Measurements from ENCODE around the gene GSTO2.
"Not testable (repeated sequence)": the region's sequence is repeated elsewhere in the genome, so short reads cannot be mapped to it uniquely, and the experiment has no call there.

Gene GSTO2

DNA sequence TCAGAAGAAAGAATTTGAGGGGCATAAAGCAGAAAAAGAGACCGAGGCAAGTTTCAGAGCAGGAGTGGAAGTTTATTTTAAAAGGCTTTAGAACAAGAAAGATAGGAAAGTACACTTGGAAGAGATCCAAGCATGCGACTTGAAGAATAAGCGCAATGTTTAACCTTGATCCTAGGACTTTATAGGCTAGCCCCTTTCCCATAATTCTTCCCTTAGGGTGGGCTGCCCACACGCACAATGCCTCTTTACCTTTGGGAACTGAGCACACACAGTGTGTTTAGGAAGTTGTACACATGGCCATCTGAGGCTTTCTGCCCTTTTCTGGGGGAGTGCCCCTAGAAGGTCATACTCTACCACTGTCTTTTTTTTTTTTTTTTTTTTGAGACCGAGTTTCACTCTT lies 25.5 kb upstream of the GSTO2 start:
- no peaks in the 10 kb centered on the region for H3K9me3 ChIP-seq (ENCODE audit: control insufficient read depth, low read length)
- H3K4me3 ChIP-seq (ENCODE audit: low read length), result no peak overlapping the region
- H3K4me1 ChIP-seq (ENCODE audit: control insufficient read depth, insufficient read depth, low read length), result no peaks in the 10 kb centered on the region
- H3K9ac ChIP-seq (ENCODE audit: low read length), result no peak overlapping the region
- no peaks in the 10 kb centered on the region for H3K36me3 ChIP-seq (ENCODE audit: control insufficient read depth, insufficient read depth, low read length)
- no peaks in the 10 kb centered on the region for H3K27me3 ChIP-seq (ENCODE audit: control insufficient read depth, insufficient read depth, low read length)

DNA sequence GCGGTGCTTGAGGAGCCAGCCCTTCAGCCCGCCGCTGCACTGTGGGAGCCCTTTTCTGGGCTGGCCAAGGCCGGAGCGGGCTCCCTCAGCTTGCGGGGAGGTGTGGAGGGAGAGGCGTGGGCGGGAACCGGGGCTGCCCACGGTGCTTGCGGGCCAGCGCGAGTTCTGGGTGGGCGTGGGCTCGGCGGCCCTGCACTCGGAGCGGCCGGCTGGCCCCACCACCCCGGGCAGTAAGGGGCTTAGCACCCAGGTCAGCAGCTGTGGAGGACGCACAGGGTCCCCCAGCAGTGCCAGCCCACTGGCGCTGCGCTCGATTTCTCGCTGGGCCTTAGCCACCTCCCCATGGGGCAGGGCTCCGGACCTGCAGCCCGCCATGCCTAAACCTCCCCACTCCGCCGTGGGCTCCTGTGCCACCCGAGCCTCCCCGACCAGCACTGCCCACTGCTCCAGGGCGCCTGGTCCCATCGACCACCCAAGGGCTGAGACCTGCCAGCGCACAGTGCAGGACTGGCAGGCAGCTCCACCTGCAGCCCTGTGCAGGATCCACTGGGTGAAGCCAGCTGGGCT lies 23.8 kb upstream of the GSTO2 start:
- H3K4me1 ChIP-seq (ENCODE audit: control insufficient read depth, insufficient read depth, low read length), result no peaks in the 10 kb centered on the region

DNA sequence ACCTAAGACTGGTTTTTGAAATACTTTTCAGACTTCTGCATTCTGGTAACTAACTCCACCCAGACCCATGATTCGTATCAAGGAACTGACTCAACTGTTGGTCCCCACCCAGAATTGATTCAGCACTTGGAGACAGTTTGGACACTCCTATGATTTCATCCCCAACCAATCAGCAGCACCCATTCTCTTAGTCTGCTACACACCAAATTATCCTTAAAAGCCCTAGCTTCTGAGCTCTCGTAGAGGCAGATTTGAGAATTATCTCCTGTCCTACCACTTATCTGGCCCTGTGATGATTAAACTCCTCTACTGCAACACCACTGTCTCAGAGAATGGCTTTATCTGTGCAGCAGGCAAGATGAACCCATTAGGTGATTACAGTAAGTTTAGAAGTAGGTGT lies 22.0 kb upstream of the GSTO2 start:
- H3K27me3 ChIP-seq (ENCODE audit: control insufficient read depth, insufficient read depth, low read length), result no peaks in the 10 kb centered on the region
- H3K4me1 ChIP-seq (ENCODE audit: control insufficient read depth, insufficient read depth, low read length), result no peaks in the 10 kb centered on the region
- H3K9ac ChIP-seq (ENCODE audit: low read length), result no peak overlapping the region
- H3K36me3 ChIP-seq (ENCODE audit: control insufficient read depth, insufficient read depth, low read length), result no peaks in the 10 kb centered on the region
- H3K4me3 ChIP-seq (ENCODE audit: low read length), result no peak overlapping the region
- H3K9me3 ChIP-seq (ENCODE audit: control insufficient read depth, low read length), result no peaks in the 10 kb centered on the region

More for the DNA sequence above, 23.8 kb upstream of the GSTO2 start:
- H3K36me3 ChIP-seq (ENCODE audit: control insufficient read depth, insufficient read depth, low read length), result no peaks in the 10 kb centered on the region
- no peaks in the 10 kb centered on the region for H3K9me3 ChIP-seq (ENCODE audit: control insufficient read depth, low read length)
- H3K4me3 ChIP-seq (ENCODE audit: low read length), result no peak overlapping the region
- H3K9ac ChIP-seq (ENCODE audit: low read length), result no peak overlapping the region
- no peaks in the 10 kb centered on the region for H3K27me3 ChIP-seq (ENCODE audit: control insufficient read depth, insufficient read depth, low read length)

DNA sequence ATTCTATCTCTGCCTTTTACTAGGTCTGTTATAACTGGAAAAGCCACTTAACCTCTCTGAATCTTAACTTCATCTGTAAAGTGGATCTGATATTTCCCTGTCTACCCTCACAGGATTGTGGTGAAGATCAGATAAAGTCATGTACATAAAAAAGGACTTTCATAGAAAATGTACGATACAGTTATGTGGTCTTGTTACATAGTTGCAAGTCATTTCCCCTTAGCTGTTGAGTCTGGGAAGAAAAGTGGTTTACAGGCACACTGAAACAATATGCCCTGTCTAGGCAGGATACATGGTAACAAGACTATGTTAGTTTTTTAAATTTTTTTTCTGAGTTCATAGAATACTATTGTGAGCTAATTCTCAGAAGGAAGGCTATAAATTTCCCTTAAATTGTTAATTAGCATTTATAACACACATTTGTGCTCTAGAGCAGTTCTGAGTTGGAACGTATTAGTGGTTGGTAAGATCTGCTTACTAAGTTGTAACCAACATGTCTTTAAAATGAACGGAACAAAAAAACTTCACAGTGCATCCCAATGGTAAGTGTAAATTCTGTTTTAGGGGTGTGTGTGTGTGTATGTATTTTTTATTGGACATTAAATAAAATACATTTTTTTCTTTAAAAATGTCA lies 21.4 kb upstream of the GSTO2 start:
- peaks cover 2% of the 10 kb centered on the region for H3K4me1 ChIP-seq (ENCODE audit: control insufficient read depth, insufficient read depth, low read length)
- no peaks in the 10 kb centered on the region for H3K9me3 ChIP-seq (ENCODE audit: control insufficient read depth, low read length)
- H3K4me3 ChIP-seq (ENCODE audit: low read length), result no peak overlapping the region
- H3K36me3 ChIP-seq (ENCODE audit: control insufficient read depth, insufficient read depth, low read length), result no peaks in the 10 kb centered on the region
- no peaks in the 10 kb centered on the region for H3K27me3 ChIP-seq (ENCODE audit: control insufficient read depth, insufficient read depth, low read length)
- H3K9ac ChIP-seq (ENCODE audit: low read length), result no peak overlapping the region

DNA sequence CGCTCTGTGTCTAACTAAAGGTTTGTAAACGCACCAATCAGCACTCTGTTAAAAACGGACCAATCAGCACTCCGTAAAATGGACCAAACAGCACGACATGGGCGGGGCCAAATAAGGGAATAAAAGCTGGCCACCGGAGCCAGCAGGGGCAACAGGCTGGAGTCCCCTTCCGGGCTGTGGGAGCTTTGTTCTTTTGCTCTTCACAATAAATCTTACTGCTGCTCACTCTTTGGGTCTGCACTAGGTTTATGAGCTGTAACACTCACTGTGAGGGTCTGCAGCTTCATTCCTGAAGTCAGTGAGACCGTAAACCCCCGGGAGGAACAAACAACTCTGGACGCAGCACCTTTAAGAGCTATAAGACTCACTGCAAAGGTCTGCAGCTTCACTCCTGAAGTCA lies 20.1 kb upstream of the GSTO2 start:
- H3K36me3 ChIP-seq (ENCODE audit: control insufficient read depth, insufficient read depth, low read length); H3K4me3 ChIP-seq (ENCODE audit: low read length); H3K27me3 ChIP-seq (ENCODE audit: control insufficient read depth, insufficient read depth, low read length); H3K9me3 ChIP-seq (ENCODE audit: control insufficient read depth, low read length); H3K9ac ChIP-seq (ENCODE audit: low read length): not testable (repeated sequence)
- H3K4me1 ChIP-seq (ENCODE audit: control insufficient read depth, insufficient read depth, low read length), result peaks cover 15% of the 10 kb centered on the region

DNA sequence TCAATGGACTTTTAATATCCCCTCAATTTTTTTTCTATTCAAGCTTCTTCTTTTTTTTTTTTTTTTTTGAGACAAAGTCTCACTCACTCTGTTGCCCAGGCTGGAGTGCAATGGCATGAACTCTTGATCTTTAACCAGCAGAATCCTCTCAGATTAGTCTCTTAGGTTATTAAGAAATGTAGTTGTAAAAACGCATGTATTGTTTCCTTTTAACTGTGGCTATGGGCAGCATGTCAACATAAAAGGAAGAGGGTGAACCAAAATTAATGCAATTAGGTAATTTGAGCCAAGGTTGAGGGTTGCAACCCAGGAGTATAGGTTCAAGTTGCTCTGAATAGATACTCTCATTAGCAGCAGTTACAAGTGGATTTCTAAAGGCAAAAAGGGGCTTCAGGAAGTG lies 18.6 kb upstream of the GSTO2 start:
- Histone ChIP-seq H3K9ac (ENCODE audit: low read length) (no peak overlapping the region), H3K4me3 (ENCODE audit: low read length) (no peak overlapping the region), H3K27me3 (ENCODE audit: control insufficient read depth, insufficient read depth, low read length) (no peaks in the 10 kb centered on the region), H3K4me1 (ENCODE audit: control insufficient read depth, insufficient read depth, low read length) (peaks cover 15% of the 10 kb centered on the region), H3K36me3 (ENCODE audit: control insufficient read depth, insufficient read depth, low read length) (no peaks in the 10 kb centered on the region), H3K9me3 (ENCODE audit: control insufficient read depth, low read length) (no peaks in the 10 kb centered on the region)

DNA sequence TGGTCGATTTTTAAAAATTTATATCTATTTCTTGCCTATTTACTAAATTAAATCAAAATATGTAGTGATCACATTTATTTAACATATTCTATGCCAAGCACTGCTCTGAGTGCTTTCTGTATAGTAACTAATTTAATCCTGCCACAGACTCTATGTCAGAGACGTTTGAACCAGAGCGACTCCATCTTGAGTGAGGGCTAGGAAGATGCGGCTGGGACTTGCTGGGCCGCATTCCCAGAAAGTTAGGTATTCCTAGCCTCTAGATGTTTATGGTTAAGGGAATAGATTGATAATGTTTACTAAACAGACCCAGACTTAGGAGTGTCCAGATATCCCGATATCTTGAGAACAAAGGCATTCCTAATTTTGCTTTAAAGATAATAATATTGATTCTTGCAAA lies 17.5 kb upstream of the GSTO2 start:
- Histone ChIP-seq H3K27me3 (ENCODE audit: control insufficient read depth, insufficient read depth, low read length) (no peaks in the 10 kb centered on the region), H3K9me3 (ENCODE audit: control insufficient read depth, low read length) (no peaks in the 10 kb centered on the region), H3K9ac (ENCODE audit: low read length) (no peak overlapping the region), H3K4me3 (ENCODE audit: low read length) (no peak overlapping the region), H3K4me1 (ENCODE audit: control insufficient read depth, insufficient read depth, low read length) (peaks cover 20% of the 10 kb centered on the region), H3K36me3 (ENCODE audit: control insufficient read depth, insufficient read depth, low read length) (no peaks in the 10 kb centered on the region)

DNA sequence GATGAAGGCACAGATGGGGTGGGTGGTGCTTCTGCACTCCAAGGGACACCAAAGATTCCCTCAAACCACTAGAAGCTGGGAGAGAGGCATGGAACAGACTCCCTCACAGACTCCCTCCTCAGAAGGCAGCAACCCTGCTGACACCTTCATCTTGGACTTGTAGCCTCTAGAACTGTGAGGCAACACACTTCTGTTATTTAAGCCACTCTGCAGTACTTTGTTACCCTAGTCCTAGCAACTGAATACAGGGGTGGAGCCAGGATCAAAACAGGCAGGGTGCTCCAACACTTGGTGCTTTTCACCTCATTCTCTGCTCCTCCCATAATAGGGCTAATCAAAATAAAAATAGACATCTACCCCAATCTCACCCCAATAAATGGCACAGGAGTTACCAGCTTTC lies 16.6 kb upstream of the GSTO2 start:
- peaks cover 25% of the 10 kb centered on the region for H3K4me1 ChIP-seq (ENCODE audit: control insufficient read depth, insufficient read depth, low read length)
- H3K27me3 ChIP-seq (ENCODE audit: control insufficient read depth, insufficient read depth, low read length), result no peaks in the 10 kb centered on the region
- H3K36me3 ChIP-seq (ENCODE audit: control insufficient read depth, insufficient read depth, low read length), result no peaks in the 10 kb centered on the region
- H3K4me3 ChIP-seq (ENCODE audit: low read length), result no peak overlapping the region
- no peaks in the 10 kb centered on the region for H3K9me3 ChIP-seq (ENCODE audit: control insufficient read depth, low read length)
- no peak overlapping the region for H3K9ac ChIP-seq (ENCODE audit: low read length)

DNA sequence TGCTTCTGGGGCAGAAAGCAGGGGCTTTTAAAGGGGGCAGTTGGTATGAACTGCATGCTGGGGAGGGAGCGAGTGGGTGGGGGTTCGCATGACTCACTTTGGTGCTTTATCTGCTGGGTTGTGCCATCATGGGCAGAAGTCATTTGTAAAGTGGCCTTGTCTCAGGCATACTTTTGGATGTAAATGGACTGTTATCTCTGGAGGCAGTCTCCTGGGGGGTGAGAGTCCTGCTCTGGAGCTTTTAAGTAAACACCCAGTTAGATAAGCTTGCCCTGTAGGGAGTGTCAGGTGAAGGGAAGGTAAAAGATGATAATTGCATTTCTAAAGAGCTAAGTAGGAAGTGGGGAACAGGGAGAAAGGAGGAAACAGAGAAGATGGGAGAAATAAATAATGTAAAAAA lies 15.9 kb upstream of the GSTO2 start:
- H3K4me1 ChIP-seq (ENCODE audit: control insufficient read depth, insufficient read depth, low read length), result peaks cover 25% of the 10 kb centered on the region
- H3K36me3 ChIP-seq (ENCODE audit: control insufficient read depth, insufficient read depth, low read length), result peaks cover under 1% of the 10 kb centered on the region
- no peak overlapping the region for H3K9ac ChIP-seq (ENCODE audit: low read length)
- H3K27me3 ChIP-seq (ENCODE audit: control insufficient read depth, insufficient read depth, low read length), result no peaks in the 10 kb centered on the region
- no peak overlapping the region for H3K4me3 ChIP-seq (ENCODE audit: low read length)
- no peaks in the 10 kb centered on the region for H3K9me3 ChIP-seq (ENCODE audit: control insufficient read depth, low read length)

DNA sequence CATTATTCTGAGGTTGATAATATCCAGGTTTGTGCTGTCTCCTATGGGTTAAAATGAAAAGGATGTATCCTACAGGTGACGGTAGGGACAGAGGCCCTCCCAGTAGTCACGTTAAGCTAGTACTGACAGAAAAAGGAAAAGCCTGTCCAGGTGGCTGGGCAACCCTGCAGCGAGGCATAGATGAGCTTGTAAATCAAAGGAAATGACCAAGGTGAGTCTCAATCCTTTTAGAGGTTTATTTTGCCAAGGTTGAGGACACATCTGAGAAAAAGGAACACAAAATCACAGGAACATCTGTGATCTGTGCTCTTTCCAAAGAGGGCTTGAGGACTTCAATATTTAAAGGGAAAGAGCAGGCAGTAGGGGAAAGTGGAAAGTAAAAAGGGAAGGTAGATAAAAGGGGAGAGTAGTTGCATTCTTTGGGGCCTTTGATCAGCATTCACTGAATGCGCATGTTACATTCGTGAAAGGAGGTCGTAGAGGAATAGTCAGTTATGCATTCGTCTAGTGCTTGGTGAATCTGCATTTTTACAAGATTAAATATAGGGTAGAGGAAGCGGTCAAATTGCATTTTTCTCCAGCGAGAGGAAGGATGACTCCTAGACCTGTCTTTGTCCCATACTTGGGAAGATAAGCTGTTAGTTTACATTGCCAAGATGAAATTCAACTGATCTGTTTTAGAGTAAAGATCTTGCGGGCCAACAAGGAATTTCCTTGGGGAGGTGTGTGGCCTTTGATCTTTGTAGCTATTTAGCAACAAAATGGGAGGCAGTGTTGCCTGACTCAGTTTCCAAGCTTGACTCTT lies 15.2 kb upstream of the GSTO2 start:
- H3K9me3 ChIP-seq (ENCODE audit: control insufficient read depth, low read length), result no peaks in the 10 kb centered on the region
- no peaks in the 10 kb centered on the region for H3K27me3 ChIP-seq (ENCODE audit: control insufficient read depth, insufficient read depth, low read length)
- H3K4me1 ChIP-seq (ENCODE audit: control insufficient read depth, insufficient read depth, low read length), result peaks cover 25% of the 10 kb centered on the region
- H3K9ac ChIP-seq (ENCODE audit: low read length), result peak overlapping the region; percentile 94
- peaks cover 5% of the 10 kb centered on the region for H3K36me3 ChIP-seq (ENCODE audit: control insufficient read depth, insufficient read depth, low read length)
- H3K4me3 ChIP-seq (ENCODE audit: low read length), result peak overlapping the region; percentile 92

DNA sequence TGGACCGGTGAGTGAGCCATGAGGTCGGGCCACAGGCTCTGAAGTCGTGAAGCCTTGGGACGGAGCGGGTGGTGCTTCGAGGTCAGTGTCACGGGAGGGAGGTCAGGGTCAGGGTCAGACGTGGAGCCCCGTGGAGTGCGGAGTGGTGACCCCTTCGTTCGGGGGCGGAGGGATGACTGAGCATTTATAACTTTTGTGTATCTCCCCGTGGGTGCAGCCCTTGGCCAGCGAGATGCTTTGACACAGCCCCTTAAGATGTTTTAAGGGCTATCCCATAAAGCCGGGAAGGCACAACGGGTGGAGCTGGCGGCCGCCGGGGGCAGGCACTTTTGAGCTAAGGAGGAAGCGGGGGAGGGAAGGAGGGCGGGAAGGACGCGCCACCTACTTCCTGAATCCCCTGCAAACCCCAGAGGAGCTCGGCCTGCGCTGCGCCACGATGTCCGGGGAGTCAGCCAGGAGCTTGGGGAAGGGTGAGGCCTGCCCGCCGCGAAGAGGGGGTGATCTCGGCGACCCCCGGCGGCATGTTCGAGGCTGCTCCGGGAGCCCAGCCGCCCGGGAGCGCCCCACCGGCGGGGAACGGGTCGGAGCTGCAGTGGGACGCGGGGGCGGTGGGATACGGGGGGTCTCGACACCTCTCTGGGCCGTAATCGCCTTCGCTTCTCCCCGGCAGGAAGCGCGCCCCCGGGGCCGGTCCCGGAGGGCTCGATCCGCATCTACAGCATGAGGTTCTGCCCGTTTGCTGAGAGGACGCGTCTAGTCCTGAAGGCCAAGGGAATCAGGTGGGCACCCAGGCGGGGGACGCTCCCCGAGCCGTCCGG lies 14.3 kb upstream of the GSTO2 start, which contains the start of gene GSTO1:
GSTO1 (plus strand) TSS at position 400 of the 818 bp plus-strand sequence; CDS start at position 437, 37 bp downstream.
- peak within 1 kb of the TSS; percentile 94 for H3K9ac ChIP-seq (ENCODE audit: low read length)
- H3K27me3 ChIP-seq (ENCODE audit: control insufficient read depth, insufficient read depth, low read length), result no peaks in the 10 kb centered on the region
- H3K9me3 ChIP-seq (ENCODE audit: control insufficient read depth, low read length), result no peaks in the 10 kb centered on the region
- H3K4me1 ChIP-seq (ENCODE audit: control insufficient read depth, insufficient read depth, low read length), result peaks cover 25% of the 10 kb centered on the region
- peak within 1 kb of the TSS; percentile 92 for H3K4me3 ChIP-seq (ENCODE audit: low read length)
- H3K36me3 ChIP-seq (ENCODE audit: control insufficient read depth, insufficient read depth, low read length), result peaks cover 8% of the 10 kb centered on the region

Measured in mucosa of stomach (tissue), 1 donor.